Stimulated activated CD4-positive, alpha-beta T cell treated with anti-CD3 and anti-CD28 coated beads, TNF-alpha, amount 100 ng/mL, for 24 hours (primary cell): Measurements from ENCODE around the gene PRR14.

Experiments used
- DNase-seq, 3 experiments: peaks; one replicate each; pipeline ENCODE4 v3.0.0-alpha.2; 2020; ENCODE audit warnings: low read depth in 3 of 3

PRR14 gene

GRCh38 chr16:30650369-30651123, at the start of gene PRR14:
TSS of gene PRR14 (plus strand) at chr16:30650960. CDS start at chr16:30651646, 686 bp downstream.
- DNase-seq: peak; percentile 96 to 99 (median 98)

GRCh38 chr16:30601966-30602365, 48.8 kb upstream of the PRR14 start:
- DNase-seq: no peak

DNA sequence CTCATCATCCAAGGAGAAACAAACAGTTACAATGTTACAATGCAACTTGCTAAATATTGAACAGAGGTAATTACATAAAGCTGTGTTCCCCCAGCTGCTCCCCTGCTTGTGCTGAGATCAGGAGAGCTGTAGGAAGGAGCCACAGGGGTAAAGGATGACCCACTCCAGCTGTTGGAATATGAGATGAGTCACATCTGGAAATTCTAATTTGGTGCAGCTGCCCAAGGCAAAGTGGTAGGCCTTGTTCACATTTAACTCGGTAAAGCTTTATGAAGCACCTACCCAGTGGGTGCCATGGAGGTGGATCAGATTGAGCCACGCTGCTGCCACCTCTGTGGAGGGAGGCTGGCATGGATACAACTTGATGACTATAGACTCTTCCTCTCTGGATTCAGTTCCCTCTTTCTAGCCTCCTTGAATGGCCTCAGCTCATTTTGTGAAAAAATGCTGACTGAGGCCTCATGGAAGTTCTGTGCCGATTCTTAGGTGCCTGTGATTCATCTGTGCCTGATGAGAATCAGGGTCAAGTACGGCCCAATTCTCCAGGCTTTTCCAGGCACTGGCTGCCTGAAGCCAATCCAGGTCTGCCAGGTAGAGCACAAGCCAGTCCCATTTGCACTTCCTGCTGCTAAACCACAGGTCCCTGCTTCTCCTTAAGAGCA, 48.0 kb upstream of the PRR14 start:
- DNase-seq: no peak

DNA sequence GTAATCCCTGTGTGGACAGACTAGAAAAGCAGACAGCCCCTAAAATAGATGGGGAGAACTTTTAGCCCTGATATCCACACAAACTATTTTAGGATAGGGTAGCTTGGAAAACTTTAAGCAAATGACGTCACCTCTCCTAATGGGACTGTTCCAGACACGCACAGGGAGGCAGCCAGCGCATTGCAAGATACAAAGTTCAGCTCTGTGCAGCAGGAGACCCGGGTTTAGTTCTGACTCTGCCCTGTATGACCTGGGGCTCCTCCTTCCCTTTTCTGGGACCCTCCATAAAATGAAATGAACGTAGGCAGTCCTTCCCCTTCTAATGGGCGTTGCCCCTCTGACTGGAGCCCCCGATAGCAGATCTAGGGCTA, 46.8 kb upstream of the PRR14 start:
- no peak for DNase-seq

- DNase-seq: no peak
Measured at GRCh38 chr16:30604316-30604947, 46.3 kb upstream of the PRR14 start.

DNA sequence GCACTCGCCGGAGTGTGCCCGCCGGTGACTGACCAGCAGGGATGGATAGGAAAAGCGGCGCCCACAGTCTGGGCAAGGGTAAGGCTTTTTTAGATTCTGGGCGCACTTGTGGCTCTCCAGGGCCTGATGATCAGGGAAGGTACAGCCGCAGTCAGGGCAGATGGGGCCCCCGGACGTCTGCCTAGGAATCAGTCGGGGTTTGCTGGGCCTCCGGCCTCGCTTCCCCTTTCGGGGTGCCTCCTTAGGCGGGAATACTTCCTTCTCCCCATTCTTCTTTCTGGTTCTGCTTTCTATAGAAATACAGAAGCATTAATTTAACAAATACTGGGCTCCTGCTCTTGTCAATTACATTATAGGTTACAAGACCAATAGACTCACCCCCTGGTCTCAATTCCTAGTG, 45.6 kb upstream of the PRR14 start:
- DNase-seq: no peak

GRCh38 chr16:30606004-30606403, 44.8 kb upstream of the PRR14 start:
- no peak for DNase-seq

DNA sequence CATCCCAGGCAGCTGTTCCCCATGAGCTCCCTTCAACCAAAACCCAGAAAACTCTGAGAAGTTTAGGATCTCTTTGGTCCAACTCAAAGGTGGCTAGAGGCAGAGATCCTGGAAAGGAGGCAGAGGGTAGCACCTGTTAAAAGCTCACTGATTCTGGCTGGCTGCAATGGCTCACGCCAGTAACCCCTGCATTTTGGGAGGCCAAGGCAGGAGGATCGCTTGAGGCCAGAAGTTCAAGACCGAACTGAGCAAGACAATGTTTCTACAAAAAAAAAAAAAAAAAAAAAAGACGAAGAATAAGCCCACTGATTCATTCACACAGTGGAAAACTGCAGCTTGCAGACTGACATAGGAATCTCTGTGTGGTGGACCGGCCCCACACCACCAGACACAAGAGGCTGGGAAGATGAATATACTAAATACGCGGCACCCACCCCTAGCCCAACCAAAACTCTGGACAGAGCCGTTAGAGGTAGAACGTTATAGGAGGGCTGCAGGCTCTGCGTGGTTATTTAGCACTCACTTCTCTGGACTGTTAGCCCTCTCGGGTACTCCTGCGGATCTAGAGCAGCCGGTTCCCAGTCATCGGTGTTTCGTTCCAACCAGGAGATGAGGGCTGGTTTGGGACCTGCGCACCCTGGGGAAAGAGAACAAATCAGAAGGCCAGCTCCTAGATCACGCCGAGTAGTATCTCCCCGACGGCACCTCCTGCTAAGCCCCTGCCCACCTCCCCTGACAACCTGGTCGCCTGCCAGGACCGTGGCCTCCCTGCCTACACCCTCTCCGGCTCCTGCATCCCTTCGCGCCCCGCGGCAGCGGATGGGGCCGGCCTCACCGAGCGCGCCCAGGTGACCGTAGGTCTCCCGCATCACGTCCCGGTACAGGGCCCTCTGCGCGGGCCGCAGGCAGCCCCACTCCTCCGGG, 41.5 kb upstream of the PRR14 start:
- peak in 1 of 3 experiments; percentile 46 for DNase-seq

GRCh38 chr16:30609926-30610839, 40.6 kb upstream of the PRR14 start, which contains the start of gene ZNF689:
TSS of gene ZNF689 (minus strand) at chr16:30610389. CDS start at chr16:30610041, 348 bp downstream.
- peak; percentile 85 to 93 (median 93) for DNase-seq

GRCh38 chr16:30615358-30616091, 35.2 kb upstream of the PRR14 start:
- DNase-seq: peak; percentile 52 to 83 (median 54)

DNA sequence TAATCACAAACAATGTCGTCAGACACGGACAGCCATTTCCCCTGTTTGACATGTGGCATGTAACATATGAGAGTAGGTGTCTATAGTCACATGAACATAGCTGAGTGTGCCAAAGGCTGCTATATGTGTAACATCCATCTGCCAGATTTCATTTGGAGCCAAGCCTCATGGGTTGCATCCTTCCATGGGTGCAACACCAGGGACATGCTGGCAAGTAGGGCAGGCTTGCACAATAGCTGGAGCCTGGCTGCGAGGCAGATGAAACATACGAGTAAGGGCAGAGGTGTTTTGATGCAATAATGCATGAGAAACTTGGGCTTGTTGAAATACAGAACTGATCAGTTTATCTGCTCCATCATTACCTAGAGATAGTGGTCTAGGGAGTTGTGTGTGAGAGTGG, 31.6 kb upstream of the PRR14 start:
- no peak for DNase-seq

GRCh38 chr16:30619638-30620037, 31.1 kb upstream of the PRR14 start:
- no peak for DNase-seq

DNA sequence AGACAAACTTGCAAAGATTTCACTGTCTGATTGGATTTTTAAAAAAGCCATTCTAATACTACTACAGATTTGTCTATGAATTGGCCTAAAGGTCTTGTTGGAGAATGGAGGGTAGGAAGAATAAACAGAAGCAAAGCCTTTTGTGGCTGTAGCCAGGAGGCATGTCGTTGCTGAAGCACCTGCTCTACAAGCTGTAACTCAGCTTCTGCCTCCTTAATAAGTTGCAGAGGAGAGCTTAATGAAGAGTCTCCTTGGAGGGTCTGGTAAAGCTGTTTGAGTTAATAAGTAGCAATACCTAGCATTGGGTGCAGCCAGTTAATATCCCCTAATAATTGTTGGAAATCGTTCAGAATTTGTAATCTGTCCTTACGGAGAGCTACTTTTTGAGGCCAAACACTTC, 30.6 kb upstream of the PRR14 start:
- no peak for DNase-seq

GRCh38 chr16:30621765-30622164, 29.0 kb upstream of the PRR14 start:
- DNase-seq: no peak

- no peak for DNase-seq
Measured at GRCh38 chr16:30622455-30623032, 28.2 kb upstream of the PRR14 start.

DNA sequence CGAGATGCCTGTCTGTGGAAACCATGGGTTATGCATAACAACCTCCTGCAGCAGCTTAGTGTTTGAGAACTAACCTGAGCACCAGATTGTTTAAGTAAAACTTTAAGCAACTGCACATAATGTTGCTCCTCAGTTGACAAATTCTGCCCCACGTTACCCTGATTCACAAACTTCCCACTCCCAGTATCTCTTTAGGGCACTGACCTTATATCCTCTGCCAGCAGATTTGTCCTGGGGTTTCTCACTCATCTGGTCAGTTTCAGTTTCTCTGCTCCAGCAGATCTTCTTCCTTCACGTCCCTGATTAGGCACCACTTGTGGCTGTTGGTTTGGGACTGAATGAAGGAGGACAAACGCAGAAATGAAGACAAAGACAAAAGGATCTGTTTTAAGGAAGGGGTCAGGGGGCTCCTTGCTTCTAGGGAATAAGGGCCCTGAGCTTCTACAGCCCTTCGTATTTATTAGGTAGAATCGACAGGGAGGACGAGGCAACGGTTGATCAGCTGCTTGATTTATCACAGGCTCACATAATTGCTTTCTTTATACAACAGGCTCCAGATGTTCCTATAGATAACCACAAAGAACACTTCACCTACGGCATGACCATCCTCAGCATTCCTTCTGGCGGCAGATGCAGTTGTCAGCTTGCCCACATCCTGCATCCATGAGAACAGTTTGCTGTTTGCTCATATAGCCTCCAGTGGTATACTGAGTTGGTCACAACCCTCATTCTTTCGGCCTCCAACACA, 27.1 kb upstream of the PRR14 start:
- no peak for DNase-seq

DNA sequence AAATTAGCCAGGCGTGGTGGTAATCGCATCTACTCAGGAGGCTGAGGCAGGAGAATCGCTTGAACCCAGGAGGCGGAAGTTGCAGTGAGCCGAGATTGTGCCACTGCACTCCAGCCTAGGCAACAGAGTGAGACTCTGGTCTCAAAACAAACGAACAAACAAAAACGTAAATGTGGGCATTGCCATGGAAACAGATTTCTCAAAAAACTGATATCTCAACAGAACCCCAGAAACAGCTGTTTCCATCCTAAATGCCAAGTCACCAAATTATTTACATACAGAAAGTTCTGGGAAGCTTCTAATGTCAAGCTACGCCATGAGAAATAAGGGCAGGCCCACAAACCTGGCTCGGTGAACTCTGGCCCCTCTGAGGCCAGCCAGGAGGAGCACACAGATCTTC, 24.5 kb upstream of the PRR14 start:
- no peak for DNase-seq

DNA sequence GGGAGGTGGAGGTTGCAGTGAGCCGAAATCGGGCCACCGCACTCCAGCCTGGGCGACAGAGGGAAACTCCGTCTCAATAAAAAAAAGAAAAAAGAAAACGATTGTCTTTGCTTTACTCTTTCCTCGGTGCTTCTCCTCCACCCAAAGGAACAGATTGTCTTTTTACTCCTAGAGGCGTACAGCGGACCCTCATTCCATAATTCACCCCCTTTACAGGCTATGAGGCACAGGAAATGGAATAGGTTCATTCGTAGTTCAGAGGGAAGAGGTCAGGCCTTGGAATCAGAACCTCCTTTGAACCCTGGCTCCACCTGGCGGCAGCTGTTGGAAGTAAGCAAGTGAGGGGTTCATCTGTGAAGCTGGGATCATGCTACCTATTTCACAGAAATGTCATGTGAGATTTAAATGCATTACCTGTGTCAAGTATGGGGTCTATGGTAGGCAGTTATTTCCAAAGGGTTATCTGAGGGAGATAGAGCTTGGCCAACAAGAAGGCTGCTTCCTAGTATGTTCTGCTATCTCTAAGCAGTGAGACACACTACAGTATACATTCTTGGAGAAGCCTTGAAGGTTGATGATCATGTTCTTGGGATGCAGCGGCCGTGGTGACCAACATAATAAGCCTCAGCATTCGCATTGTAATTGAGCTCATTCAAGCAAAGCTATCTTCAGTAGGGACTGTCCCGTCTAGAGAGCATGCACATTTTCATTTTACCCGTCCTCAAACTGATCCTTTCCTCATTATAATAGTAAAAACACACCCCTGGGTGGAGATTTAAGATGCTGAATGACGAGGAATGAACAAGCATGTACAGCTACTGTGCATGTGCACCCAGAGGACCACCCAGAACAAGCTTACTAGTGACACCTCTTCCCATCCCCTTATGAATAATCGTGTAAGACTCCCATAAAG, 21.9 kb upstream of the PRR14 start:
- peak; percentile 74 to 92 (median 90) for DNase-seq
